ENCODE data around the gene RNF186.
A peak's percentile ranks its signal among the peaks of the same experiment; 100 is the strongest.

DNA sequence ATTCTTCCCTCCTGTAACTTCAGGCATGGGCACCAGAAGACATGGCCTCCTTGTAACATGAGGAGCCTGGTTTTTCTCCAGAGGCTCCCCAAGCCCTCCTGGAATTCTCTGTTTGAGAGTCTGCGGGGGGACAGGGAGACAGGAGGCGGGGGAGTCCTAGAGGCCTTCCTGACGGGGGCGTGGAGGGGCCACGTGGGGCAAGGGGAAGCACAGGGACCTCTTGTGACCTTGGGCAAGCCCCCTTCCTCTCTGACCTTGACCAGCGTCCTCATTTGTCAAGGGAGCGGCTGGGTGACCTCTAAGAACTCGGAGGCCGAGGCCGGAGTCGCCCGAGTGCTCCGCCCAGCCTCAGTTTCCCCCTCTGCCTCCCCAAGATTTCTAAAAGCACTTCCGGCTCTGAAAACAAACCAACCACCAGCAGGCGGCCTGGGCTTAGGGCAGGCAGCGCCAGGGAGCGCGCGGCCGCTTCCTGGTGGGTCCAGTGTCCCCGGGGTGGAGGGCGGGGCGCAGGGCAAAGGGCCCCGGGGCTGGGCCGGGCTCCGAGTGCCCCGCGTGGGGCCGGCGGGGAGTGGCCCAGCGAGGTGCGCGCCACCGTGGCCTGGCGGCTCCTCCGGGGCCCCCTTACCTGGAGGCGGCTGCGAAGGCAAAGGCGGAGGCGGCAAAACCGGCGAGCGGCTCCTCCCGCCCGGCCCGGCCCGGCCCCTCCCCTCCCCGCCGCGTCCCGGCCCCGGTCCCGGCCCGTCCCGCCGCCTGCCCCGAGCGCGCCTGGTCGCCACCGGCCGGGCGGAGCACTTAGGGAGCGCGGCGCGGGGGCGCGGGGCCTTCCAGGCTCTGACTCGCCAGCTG, 15.6 kb downstream of the RNF186 start, which contains the start of gene TMCO4:
- TF ChIP-seq, protein P1, sequence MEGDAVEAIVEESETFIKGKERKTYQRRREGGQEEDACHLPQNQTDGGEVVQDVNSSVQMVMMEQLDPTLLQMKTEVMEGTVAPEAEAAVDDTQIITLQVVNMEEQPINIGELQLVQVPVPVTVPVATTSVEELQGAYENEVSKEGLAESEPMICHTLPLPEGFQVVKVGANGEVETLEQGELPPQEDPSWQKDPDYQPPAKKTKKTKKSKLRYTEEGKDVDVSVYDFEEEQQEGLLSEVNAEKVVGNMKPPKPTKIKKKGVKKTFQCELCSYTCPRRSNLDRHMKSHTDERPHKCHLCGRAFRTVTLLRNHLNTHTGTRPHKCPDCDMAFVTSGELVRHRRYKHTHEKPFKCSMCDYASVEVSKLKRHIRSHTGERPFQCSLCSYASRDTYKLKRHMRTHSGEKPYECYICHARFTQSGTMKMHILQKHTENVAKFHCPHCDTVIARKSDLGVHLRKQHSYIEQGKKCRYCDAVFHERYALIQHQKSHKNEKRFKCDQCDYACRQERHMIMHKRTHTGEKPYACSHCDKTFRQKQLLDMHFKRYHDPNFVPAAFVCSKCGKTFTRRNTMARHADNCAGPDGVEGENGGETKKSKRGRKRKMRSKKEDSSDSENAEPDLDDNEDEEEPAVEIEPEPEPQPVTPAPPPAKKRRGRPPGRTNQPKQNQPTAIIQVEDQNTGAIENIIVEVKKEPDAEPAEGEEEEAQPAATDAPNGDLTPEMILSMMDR (IDR thresholded peaks at IDR 0.05), result peak; percentile 35 to 88 (median 55)
- TF ChIP-seq POLR2AphosphoS5 (IDR thresholded peaks at IDR 0.05) (peak in 2 of 3 donors; percentile 68 to 70), EP300 (IDR thresholded peaks at IDR 0.05; ENCODE audit: low read depth) (no peak)

Data from transverse colon (tissue), 4 donors.